Measurements from ENCODE around the gene MAD2L2.

The MAD2L2 gene

DNA sequence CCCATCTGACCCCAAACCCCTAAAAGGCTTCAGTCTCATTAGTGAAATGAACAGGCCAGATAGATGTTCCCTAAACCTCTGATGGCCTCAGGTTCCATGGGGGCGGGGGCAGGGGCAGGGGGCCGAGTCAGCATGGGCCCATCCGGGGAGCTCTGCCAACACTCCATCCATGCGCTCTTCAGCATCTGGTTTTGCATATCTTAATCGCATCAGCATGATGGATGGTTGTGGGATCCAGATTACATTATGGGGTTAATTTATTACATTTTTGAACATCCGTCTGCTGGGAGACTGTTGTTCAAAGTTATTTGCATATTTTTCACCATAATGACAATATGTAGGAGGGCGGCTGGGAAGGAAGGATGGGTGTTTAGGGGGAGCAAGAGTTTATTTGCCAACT lies 3.1 kb upstream of the MAD2L2 start:
- H3K4me3 ChIP-seq (ENCODE audit: low read depth, low read length), result no peak overlapping the region
- DNase-seq (ENCODE audit: low read depth), result no peak
- TF ChIP-seq, protein P1, sequence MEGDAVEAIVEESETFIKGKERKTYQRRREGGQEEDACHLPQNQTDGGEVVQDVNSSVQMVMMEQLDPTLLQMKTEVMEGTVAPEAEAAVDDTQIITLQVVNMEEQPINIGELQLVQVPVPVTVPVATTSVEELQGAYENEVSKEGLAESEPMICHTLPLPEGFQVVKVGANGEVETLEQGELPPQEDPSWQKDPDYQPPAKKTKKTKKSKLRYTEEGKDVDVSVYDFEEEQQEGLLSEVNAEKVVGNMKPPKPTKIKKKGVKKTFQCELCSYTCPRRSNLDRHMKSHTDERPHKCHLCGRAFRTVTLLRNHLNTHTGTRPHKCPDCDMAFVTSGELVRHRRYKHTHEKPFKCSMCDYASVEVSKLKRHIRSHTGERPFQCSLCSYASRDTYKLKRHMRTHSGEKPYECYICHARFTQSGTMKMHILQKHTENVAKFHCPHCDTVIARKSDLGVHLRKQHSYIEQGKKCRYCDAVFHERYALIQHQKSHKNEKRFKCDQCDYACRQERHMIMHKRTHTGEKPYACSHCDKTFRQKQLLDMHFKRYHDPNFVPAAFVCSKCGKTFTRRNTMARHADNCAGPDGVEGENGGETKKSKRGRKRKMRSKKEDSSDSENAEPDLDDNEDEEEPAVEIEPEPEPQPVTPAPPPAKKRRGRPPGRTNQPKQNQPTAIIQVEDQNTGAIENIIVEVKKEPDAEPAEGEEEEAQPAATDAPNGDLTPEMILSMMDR (IDR thresholded peaks at IDR 0.05; ENCODE audit: control insufficient read depth, extremely low read depth, insufficient read depth), result no peak

DNA sequence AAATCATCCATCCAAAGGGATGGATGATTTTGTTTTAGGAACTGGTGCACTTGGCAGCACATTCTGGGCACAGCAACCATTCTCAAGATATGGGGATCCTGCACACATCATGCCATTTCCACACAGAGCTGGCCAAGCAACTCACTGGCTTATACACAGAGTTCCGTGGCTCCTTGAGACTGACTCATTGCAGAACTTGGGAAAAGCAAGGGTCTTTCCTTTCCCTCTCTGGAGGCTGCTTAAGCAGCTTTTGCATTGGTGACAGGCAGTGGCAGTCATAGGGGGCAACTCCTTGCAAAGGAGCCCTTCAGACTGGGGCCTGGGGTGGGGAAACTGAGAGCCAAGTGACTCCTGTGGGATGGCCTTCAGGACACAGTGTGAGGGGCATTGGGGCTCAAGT lies 1.9 kb upstream of the MAD2L2 start:
- no peak for DNase-seq (ENCODE audit: low read depth)
- H3K4me3 ChIP-seq (ENCODE audit: low read depth, low read length), result no peak overlapping the region
- TF ChIP-seq, protein P1 (IDR thresholded peaks at IDR 0.05; ENCODE audit: control insufficient read depth, extremely low read depth, insufficient read depth), result no peak

DNA sequence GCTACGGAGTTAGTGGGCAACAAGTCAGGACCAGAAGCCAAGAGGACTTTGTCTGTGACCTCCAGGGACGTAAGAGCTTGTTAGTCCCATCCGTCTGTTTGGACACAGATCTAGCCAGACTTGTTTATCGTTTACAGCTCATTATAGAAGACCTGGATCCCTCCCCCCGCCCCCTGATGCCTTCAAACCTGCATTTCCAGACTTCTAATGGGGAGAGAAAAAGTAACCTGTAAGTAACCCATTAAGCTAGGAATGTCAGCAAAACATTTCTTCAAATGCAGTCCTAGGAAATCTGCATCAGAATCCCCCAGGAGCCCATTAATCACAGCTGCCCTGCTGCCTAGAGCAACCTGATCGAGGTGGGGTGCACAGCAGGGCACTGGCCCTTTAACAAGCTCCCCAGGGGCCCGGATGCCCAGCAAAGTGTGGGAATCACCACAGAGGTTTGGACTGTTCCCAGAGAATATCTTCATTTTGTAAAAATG lies 1.4 kb upstream of the MAD2L2 start:
- DNase-seq (ENCODE audit: low read depth), result peak; percentile 58
- TF ChIP-seq, protein P1 (IDR thresholded peaks at IDR 0.05; ENCODE audit: control insufficient read depth, extremely low read depth, insufficient read depth), result no peak
- 0 out of 2 replicates have a peak overlapping the region, but pooled peaks have one; percentile 87 for H3K4me3 ChIP-seq (ENCODE audit: low read depth, low read length)

DNA sequence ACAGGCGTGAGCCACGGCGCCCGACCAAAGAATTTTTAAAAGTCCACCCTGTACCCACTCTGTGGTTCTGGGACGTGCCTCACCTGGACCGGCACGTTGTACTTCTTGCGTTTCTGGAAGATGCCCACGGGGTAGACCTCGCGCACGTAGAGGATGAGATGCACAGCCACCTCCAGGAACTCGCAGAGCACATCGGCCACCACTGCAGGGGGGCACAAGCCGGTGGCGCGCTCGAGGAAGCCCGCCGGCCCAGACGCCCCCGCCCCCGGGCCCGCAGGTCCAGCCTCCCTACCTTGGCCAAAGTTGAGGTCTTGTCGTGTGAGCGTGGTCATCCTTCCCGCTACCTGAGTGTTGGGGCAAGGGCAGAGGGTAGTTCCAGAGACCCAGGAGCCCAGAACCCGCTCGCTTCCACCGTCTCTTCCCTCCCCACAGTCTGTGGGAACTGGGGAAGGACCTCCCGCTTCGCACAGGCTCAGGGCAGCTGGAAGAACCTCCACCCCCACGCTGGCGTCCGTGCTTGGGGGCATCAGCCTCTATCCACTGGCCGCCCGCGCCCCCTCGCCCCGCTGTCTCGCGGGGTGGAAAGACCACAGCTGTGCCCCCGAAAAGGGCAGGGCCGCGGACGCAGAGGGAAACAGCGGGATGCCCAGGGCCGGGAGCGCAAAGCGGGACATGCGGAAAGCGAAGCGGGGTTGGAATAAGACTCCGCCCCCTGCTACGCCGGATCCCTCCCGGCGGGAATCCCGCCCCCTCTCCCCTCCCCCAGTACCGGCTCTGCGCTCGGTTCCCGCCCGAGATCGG lies 478 bp downstream of the MAD2L2 start:
- DNase-seq (ENCODE audit: low read depth), result no peak
- TF ChIP-seq, protein P1 (IDR thresholded peaks at IDR 0.05; ENCODE audit: control insufficient read depth, extremely low read depth, insufficient read depth), result no peak
- H3K4me3 ChIP-seq (ENCODE audit: low read depth, low read length), result peak overlapping the region; percentile 87

GRCh38 chr1:11678442-11678841 lies 2.5 kb downstream of the MAD2L2 start:
- TF ChIP-seq, protein P1 (IDR thresholded peaks at IDR 0.05; ENCODE audit: control insufficient read depth, extremely low read depth, insufficient read depth), result no peak
- H3K4me3 ChIP-seq (ENCODE audit: low read depth, low read length), result no peak overlapping the region
- no peak for DNase-seq (ENCODE audit: low read depth)

DNA sequence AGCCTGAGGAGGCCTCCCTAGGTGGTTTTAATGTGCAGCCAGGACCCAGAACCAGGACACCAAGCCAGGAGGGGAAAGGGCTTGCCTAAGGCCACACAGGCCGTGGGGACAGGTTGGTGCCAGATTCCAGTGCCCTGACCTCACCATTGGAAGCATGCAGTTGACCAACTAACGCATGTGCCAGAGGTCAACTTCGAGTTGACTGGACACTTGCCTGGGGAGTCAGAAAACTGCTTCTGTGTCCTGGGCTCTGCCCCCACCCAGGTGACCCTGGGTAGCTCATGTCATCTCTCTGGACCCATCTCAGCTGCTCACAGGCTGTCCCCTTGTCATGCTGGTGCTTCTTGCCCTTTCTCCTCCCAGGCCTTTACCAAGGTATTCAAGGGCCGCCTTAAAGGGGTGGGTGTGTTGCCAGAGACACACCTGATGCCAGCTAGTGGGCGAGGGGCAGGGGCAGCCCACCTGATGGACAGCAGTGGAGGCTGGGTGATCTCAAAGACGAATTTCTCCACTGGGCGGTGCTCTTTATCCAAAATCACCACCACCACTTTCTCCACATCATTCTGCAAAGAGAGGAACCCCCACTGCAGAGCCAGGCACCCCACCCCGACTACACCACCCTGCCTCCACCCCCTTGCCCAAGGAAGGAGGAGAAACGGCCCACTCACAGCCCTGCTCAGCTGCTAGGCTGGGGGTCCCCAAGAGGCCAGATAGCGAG lies 4.4 kb downstream of the MAD2L2 start:
- no peak overlapping the region for H3K4me3 ChIP-seq (ENCODE audit: low read depth, low read length)
- DNase-seq (ENCODE audit: low read depth), result no peak
- TF ChIP-seq, protein P1 (IDR thresholded peaks at IDR 0.05; ENCODE audit: control insufficient read depth, extremely low read depth, insufficient read depth), result no peak

Data from LNCaP clone FGC (cell line).